GM18867 (cell line): ENCODE results near the gene FAM72C.
"Not testable (repeated sequence)": the region's sequence is repeated elsewhere in the genome, so short reads cannot be mapped to it uniquely, and the experiment has no call there.

ENCODE experiments used
- ATAC-seq: cut with Tn5 transposase; IDR thresholded peaks from one replicate; pipeline ENCODE4 v1.9.1; 2021; ENCODE audit warnings: mild to moderate bottlenecking, moderate library complexity; ENCODE audit not compliant: unreplicated experiment

FAM72C gene

DNA sequence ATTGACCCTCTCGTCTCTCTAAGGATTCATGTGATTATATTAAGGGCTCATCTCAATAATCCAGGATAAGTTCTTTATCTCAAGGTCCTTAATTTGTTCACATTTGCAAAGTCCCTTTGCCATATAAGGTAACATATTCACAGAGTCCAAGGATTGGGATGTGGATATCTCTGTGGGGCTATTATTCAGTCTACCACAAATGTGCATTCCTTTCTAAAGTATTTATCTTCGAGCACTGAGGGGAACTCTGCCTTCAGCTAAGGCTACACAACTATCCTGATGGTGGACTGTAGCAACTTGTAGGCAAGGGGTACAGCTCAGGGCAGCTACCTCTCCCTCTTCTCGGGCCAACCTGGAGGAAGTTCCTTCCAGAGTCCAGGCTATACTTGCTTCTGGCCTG, 53.2 kb downstream of the FAM72C start:
- ATAC-seq: not testable (repeated sequence)

DNA sequence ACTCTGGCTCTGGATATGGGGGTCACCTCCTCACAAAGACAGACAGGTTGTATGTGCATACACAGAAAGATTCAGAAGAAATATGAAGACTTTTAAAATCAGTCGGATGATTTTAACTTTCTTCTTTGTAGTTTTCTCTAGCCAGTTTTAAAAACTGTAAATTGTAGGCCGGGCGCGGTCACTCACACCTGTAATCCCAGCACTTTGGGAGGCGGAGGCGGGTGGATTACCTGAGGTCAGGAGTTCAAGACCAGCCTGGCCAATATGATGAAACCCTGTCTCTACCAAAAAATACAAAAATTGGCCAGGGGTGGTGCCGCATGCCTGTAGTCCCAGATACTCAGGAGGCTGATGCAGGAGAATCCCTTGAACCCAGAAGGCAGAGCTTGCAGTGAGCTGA, 58.1 kb downstream of the FAM72C start:
- ATAC-seq: not testable (repeated sequence)
